ENCODE measurements around the gene LYSMD3. TPM values are rescaled to one million over a fixed set of nuclear protein-coding genes. Genes with fewer than 3 reads are reported as not detected.

The LYSMD3 gene
- total and polyA plus RNA-seq, 9 of the 15 experiments (the other 6 are each of a cell fraction or from before 2014, with no cell fraction given) = 9.5 to 42.3 (median 20.7) TPM

- TF ChIP-seq THRB (CRISPR knock-in tag; conservative IDR thresholded peaks at IDR 0.05) (no peak), ZNF445 (CRISPR knock-in tag; IDR thresholded peaks at IDR 0.05; ENCODE audit: low read depth) (no peak), POLR2H (tag; IDR thresholded peaks at IDR 0.05; ENCODE audit: low read depth) (no peak), ZSCAN32 (CRISPR knock-in tag; IDR thresholded peaks at IDR 0.05) (no peak), ATF3 (IDR thresholded peaks at IDR 0.05) (peak; percentile 32; the same call in 1 of the 2 replicates), ATF3 (CRISPR knock-in tag; conservative IDR thresholded peaks at IDR 0.05) (no peak), CEBPG (CRISPR knock-in tag; IDR thresholded peaks at IDR 0.05) (no peak), CEBPG (tag; conservative IDR thresholded peaks at IDR 0.05 in 1 of 2, IDR thresholded peaks at IDR 0.05 in 1 of 2) (peak in 1 of 2 experiments; percentile 16; a peak in 1 of 4 replicates), TEAD1 (CRISPR knock-in tag; IDR thresholded peaks at IDR 0.05) (no peak), ARID4B (CRISPR knock-in tag; IDR thresholded peaks at IDR 0.05) (no peak), MYC (IDR thresholded peaks at IDR 0.05; ENCODE audit: low read depth, low read length) (peak; percentile 32; the same call in 1 of the 2 replicates), MYC (CRISPR knock-in tag; IDR thresholded peaks at IDR 0.05; ENCODE audit: borderline replicate concordance, low read depth) (no peak), CBFA2T2 (conservative IDR thresholded peaks at IDR 0.05) (no peak), IRF9 (tag; IDR thresholded peaks at IDR 0.05) (no peak), U2AF1 (optimal IDR thresholded peaks at IDR 0.05; ENCODE audit: low read depth, low read length) (no peak)
These were observed 724 bp upstream of the LYSMD3 start (continued) for GRCh38 chr5:90529939-90530677.

Measured in K562 (cell line).